GM21381 (cell line): ENCODE measurements around the gene DDX31.

Experiments used
- ATAC-seq: cut with Tn5 transposase; IDR thresholded peaks from one replicate; pipeline ENCODE4 v1.9.1; 2021; ENCODE audit warnings: mild to moderate bottlenecking, moderate library complexity; ENCODE audit not compliant: unreplicated experiment

Gene DDX31

DNA sequence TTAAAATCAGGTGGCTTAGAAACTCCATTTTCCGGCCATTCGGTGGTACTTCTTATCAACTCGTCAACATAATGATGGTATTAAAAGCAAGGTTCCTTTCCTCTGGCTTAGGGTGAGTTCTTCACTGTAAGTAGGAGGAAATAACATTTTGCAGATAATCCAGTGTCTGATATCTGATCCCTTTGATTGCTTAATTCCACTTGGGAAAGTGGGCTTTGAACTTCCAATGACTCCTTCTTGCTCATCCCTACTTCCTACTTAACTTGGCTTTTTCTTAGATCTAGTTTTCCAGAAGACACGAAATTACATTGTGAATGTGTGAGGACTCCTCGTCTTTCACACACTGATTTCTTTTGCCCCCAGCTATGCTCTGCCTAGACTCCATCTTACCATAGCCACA lies 31.5 kb downstream of the DDX31 start:
- no peak for ATAC-seq

DNA sequence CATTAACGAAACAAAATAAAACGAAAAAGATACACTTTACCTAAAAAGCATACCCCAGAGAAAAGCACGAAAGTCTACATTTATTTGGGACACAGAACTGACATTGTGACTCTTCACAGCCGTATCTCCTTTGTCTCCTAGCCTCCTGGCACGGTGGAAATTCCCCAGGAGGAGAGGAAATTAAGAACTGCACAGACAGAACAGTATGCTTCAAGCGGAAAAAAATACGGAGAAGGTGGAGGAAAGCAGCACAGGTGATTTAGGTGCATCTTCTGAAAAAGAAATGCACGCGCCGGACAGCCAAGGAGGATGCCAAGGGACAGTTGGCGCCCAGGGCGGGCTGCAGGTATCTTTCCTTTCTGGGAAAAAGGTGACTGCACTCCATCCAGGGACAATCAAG lies 32.0 kb downstream of the DDX31 start:
- ATAC-seq = no peak

DNA sequence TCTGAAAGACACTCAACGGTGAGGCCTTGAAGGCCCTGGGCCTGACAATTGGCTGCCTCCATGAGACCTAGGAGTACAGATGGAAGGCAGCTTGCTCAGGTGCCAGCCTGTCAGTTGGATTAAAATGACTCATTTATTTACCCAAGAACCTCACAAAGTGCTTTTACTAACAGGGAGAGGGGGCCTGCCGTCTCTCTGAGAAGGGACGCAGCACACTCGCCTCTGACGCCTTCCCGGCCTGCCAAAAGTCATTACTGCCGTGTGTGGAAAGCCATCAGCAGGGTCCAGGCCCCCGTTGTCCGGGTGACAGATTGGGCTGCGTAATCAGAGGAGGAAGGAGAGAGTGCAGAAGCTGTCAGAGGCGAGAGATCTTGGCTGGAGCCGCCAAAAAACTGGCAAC lies 32.4 kb downstream of the DDX31 start:
- ATAC-seq = no peak

DNA sequence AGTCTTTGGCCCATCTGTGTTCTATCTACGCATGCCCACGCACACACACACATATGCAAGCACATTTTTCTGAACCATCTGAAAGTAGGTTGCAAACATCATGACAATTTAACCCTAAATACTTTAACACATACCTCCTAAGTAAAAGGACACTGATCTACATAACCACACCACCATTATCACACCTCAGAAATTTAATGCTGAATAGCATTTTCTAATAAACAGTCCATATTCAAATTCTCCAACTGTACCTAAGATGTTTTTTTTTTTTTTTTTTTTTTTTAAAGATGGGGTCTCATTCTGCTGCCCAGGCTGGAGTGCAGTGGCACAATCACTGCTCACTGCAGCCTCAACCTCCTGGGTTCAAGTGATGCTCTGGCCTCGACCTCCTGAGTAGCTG lies 35.5 kb downstream of the DDX31 start:
- no peak for ATAC-seq

DNA sequence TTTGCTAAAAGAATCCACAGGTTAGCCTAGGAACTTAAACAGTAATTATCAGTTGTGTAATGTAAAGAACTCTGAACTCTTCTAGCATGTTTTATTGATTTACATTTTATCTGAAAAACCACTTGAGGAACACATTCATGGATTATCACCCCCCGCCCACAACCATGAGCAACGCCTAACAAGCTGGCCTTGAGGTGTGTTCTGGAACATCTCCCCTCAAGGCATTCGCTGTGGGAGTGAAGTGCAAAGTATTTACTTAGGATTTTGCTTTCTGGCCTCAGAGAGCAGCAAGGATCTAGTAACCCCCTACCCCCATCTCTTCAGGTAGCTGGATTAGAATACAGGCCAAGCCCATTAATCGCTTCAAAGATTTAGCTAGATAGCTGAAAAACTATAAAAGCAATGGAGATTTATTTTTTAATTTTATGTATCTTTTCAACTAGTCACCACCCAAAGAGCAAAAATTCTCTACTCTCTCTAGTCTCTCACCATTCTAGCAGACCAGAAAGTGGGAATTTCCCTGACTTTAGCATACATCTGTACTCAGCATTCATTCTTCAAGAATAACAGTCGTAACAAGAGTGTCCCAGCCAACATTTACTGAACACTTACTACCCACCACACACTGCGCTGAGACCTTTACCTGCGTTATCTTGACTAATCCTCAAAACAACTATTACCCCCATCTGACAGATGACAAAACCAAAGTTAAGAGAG lies 37.2 kb downstream of the DDX31 start:
- no peak for ATAC-seq

DNA sequence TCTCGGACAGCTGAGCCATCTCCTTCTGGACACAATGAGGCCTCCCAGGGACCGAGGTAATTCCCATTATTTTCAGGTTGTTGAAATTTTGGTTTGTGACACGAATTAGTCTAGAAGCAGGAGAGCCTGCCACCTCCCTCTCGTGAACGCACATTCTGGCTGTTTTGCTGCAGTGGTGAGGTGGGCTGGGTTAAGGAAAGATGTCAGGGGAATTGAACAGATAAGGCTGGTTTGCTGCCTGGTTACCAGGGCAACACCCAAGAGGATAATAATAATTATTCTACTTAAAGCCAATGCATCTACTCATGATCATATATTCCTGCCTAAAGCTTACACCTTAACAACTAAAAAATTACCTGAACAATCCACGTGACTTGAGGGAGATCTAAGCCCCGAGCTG lies 38.1 kb downstream of the DDX31 start:
- no peak for ATAC-seq

DNA sequence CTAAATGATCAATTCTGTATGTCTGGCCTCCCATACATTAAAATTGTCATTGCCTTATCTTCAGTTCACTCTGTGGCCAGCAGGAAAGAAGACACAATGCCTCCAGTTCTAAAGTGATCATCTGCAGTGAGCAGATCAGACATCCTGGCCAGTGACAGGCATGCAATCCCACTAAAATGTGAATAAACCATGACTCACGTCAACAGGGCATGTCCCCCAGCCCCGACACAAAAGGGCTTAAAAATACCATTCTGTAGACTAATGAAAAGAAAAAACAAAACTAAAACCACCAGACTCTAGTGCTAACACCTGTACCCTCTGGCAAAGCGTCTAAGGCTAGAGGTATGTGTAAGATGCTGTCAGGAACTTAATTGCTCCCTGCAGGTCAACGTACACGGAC lies 38.5 kb downstream of the DDX31 start:
- ATAC-seq = no peak

DNA sequence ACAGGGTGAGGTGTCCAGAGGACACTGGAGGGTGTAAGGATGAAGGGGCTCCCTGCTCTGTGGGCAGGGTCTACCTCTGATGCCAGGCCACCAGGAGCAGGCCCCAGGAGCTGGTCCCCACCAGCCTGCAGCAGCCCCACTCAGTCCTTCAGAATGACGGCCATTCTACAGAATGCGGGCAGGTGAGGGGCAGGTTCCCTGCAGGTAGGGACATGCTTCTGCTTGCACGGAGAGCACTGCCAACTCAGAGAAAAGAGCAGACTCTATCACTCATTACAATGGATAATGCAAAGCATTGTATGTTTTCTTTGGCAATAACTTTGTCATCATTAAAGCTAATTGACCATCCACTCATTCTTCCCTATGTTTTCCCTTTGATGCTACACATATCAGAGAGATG lies 39.0 kb downstream of the DDX31 start:
- no peak for ATAC-seq

DNA sequence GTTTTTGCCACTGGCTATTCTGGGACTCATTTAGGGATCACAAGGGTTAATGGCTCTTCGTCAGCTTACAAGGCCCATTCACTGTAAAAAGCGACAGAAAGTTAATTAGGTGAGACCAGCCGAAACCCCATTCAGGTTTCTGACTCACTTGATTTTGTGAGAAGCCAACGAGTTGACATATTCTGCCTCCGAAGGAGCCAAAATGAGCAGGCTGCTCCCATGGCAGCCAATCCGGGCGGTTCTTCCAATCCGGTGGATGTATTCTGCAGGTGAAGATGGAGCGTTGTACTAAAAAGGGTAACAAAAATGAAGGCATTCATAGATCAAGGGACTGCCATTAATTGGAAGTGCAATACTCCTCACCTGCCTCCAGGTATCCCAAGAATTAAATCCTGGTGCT lies 39.7 kb downstream of the DDX31 start:
- ATAC-seq = no peak

DNA sequence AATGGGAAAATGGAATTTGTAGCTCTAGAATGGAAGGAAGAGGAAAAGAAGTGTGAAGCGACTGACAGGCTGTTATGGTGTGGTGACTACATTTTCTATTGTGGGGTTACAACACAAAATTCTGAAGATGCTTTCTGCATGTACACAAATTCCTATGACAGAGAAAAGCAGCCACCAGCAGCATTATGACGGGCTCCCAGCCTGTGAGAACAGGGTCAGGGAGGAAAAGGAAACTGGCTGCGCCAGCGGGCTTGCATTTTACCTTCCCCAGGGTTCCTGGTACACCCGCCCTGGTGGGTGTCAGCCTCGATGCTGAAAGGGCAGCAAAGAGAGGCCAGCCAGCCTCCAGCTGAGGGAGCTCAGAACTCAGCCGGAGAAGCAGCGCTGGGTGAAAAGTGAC lies 41.0 kb downstream of the DDX31 start:
- no peak for ATAC-seq

DNA sequence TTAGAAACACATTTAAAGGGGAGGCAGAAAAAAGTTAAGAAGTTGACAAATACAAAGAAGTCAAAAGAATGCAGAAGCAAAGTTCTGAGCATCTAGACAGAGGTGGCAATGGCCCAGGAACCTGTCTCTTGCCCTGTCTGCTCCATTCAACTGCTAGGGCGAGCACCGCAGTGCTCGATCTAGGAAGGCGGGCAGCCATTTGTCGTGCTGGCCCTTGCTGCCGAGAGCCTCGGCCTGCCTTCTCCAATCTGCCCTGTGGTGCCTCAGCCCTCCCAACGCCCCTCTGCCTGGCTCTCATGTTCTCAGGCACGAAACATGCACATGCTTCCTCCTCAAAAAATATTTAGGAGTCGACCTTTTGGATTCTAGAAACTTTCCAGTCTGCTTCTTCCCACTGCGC lies 42.2 kb downstream of the DDX31 start:
- no peak for ATAC-seq

DNA sequence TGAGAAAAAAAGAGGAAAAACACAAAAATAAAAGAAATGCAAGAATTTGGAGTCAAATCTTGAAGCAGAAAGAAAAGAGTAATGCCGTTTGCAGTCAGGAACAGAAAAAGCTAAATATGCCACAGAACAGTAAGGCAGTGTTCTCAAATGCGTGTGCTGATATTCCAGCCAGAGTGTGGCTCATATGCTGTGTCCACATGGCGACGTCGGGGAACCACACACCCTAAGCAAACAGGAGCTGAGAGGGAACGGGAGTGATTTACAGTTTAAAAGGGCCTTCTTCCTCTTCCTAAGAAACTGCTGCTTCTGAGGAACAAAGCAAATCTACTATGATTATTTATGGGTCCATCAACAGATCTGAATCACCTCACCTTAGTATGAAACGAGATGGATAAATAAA lies 42.7 kb downstream of the DDX31 start:
- ATAC-seq = no peak

DNA sequence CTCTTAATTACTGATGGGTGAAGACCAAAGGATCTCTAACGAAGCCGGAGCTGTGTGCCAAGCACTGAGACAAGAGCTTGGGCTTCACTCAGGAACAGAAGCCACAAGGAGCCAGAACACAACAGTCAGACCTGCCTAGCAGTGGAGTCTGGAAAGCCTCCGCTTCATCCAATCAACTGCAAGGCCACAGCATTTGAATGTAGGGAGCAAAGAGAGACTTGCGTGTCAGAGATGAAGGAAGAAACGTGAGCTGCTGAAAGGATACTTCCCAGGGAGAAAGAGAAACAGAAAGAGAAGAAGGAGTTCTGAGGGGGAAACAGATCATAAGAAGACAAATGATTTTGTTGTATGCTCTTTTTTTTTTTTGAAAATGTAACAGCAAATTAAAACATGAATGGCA lies 43.5 kb downstream of the DDX31 start:
- ATAC-seq = no peak

DNA sequence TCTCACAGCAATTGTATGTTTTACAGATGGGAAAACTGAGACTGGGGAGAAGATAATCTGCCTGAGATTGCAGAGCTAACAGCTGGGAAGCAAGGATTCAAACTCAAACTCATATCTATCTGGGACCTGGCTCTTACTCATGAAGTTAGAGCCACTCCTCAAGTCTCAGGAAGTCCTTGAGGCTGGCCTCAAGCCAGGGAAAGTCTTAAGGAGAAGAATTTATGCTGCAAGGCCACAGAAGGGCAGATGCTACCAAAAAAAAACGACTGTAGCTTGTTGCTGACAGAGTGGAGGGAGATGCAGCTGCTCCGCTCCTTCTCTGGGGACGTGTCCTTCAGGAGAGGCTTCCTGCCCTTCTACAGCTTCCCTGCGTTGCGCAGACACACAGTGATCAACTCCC lies 47.6 kb downstream of the DDX31 start:
- ATAC-seq = no peak

DNA sequence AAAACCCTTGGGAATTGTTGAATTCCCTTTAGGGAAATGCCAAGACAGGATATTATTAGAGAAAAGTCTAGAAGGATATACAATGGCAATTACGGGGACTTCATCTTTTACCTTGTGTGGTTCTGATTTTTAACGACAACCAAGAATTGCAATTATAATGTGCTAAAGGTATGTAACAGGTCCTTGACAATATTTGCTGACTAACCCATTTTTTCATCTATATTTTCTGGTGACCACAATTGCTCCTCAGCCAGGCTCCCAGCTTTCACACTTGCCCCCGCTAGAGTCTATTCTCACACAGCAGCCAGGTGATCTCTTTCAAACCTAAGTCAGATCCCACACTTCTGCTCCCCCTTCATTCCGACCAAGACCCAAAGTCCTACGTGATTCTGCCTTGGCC lies 53.1 kb downstream of the DDX31 start:
- ATAC-seq = no peak

DNA sequence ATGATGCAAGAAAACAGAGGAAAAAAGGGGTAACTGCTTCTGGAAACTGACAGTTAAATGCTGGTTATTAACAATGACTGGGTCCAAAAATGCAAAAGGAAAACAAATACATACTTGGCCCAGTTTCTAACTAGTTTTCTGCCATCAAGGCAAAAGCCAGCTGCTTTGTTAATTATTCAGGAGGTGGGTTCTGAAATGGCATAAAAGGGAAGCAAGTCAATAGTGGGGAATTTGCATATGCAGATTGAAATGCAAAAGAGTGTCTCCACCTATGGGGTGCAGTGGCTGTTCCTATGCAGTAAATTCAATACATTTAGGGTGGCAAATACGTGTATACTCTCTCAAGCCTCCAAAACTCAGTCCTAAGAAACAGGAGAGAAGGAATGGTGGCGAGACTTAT lies 54.0 kb downstream of the DDX31 start:
- no peak for ATAC-seq

DNA sequence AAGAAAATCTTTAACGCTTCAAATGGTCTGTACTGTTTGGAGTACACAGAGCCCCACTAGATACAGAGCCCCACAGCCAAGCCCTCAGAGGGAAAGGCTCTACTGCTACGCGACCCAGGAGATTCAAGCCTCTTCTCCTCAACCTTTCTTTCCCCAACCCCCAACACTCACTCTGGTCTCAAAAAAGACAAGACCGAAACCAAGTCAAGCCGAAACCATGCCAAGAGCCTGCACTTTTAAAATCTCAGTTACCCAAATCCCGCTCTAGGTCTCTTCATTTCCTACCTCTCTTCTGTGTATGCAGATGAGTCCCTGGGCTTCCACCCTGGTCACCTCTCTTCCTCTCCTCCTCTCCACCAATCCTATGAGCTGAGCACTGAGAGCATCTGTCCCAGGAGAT lies 55.5 kb downstream of the DDX31 start:
- no peak for ATAC-seq

DNA sequence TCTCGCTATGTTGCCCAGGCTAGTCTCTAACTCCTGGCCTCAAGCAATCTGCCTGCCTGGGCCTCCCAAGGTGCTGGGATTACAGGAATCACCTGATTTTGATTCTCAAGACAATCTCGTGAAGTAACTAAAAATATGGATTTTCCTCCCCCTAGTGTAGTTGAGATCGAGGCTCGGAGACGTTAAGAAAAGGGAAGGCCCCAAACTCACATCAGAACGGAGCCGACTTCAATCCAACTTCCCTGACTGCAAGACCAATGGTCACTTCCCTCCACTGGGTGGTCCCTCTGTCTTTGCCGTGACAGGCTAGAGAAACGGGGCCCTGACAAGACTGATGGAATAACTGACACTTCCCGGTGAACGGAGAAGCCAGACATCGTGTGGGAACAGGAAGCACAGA lies 59.1 kb downstream of the DDX31 start:
- no peak for ATAC-seq

DNA sequence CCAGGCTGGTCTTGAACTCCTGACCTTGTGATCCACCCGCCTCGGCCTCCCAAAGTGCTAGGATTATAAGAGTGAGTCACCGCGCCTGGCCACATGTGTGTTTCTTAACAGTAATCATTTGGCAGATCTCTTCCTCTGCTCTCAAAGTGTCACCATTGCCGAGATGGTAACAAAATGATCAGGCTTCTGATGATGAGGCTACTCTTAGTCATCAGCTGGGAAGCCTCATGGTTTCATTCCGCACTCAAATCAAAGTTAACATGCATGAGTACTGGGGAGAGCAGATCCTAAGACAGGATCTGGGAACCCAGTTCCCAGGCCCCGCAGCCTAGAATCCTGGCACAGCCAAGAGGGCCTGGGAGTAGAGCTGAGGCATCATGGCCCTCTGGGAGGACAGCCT lies 60.0 kb downstream of the DDX31 start:
- no peak for ATAC-seq

DNA sequence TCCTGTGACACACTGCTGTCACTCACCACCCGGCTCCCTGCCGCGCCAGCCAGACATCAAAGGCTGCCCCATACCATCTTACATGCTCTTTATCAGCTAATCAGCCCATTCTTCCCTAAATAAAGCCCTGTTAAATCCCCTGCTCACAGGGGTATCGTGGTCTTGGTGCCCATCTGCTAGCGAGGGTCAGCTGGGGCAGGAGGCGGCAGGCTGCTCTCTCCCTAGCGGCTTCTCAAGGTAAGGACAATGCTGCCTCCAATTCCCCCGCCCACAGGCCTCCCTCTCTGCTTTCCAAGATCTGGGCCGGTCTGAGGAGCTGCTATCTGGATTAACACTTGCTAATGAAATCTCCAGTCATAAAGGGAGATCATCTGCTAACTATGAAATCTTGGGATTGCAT lies 60.6 kb downstream of the DDX31 start:
- ATAC-seq = no peak

DNA sequence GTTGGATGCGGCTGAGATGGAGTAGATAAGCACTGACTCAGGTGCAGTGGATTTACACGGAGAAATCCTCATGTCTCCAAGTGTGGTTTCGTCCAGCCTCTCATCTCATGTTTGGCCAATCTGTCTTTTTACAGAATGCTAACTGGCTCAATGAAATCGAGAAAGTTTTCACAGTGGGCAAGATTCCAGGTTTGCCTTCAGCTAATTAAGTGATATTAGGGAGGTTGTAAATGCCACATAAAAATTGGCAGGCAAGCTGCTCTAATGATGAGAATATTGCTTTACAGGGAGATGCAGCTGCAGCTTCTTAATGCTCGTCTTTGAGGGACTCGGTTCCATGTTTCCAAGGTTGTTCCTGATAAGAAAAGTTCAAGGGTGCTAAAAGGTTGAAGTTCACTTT lies 63.7 kb downstream of the DDX31 start:
- no peak for ATAC-seq

DNA sequence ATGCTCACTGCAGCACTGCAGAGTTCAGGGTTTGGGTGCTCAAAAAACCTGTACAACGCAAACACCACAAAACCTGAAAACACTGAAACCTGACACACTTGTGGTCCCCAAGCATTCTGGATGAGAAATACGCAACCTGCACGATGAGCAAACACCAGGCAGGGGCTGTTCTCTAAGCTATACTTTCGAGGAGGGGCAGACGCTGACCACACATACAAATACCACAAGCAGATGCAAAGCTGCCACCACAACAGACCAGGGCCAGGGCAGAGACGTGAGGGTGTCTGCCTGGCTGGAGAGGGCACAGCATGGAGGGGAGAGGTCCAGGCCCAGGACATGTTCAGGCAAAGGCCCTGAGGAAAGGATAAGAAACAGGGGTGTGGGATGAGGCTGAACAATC lies 64.4 kb downstream of the DDX31 start:
- ATAC-seq = no peak

DNA sequence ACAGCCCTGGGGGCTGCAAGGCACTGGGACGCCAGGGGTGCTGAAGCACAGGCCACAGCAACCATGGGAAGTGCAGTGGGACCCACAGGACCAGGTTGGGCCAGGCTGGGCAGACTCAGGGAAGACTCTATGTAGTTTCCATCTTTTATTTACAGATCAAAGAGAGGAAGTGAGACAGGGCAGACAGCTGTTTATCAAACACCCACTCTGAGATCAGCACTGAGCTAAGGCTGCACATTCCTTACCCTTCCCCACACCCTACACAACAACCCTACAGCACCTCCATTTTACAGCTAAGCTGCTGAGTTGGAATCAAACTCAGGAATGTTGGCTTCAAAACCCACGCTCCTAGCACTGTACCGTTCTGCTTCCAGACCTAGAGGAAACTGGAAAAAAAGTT lies 67.6 kb downstream of the DDX31 start:
- no peak for ATAC-seq
